ENCODE data around the gene PSD4.

PSD4 gene

GRCh38 chr2:113144259-113144658 is 29.5 kb upstream of the PSD4 start:
- no peak for DNase-seq

- DNase-seq = no peak
Observed at GRCh38 chr2:113148606-113149552, 24.9 kb upstream of the PSD4 start.

- DNase-seq = no peak
Observed at GRCh38 chr2:113149553-113150257, 24.1 kb upstream of the PSD4 start.

GRCh38 chr2:113150258-113150601 is 23.5 kb upstream of the PSD4 start:
- no peak for DNase-seq

- DNase-seq = no peak
Observed at GRCh38 chr2:113155331-113155730, 18.4 kb upstream of the PSD4 start.

GRCh38 chr2:113156278-113157117 is 17.3 kb upstream of the PSD4 start:
- no peak for DNase-seq

- DNase-seq = no peak
Observed at GRCh38 chr2:113157118-113157896, 16.5 kb upstream of the PSD4 start.

GRCh38 chr2:113157897-113158753 is 15.6 kb upstream of the PSD4 start:
- DNase-seq = no peak

GRCh38 chr2:113158884-113159553 is 14.8 kb upstream of the PSD4 start:
- DNase-seq = no peak

- no peak for DNase-seq
Observed at GRCh38 chr2:113160248-113160647, 13.5 kb upstream of the PSD4 start.

- no peak for DNase-seq
Observed at GRCh38 chr2:113160962-113161361, 12.8 kb upstream of the PSD4 start.

- no peak for DNase-seq
Observed at GRCh38 chr2:113162173-113162572, 11.6 kb upstream of the PSD4 start.

GRCh38 chr2:113162869-113163268 is 10.9 kb upstream of the PSD4 start:
- no peak for DNase-seq

GRCh38 chr2:113164215-113164929 is 9.4 kb upstream of the PSD4 start:
- no peak for DNase-seq

GRCh38 chr2:113164930-113165585 is 8.7 kb upstream of the PSD4 start:
- DNase-seq = no peak

GRCh38 chr2:113166187-113166645 is 7.6 kb upstream of the PSD4 start:
- no peak for DNase-seq

- no peak for DNase-seq
Observed at GRCh38 chr2:113167115-113167932, 6.4 kb upstream of the PSD4 start.

- DNase-seq = no peak
Observed at GRCh38 chr2:113167962-113168340, 5.8 kb upstream of the PSD4 start.
